OCI-LY7 (cell line): ENCODE data around the gene CCDC201.

Source experiments
- EZH2phosphoT487 ChIP-seq: fragments of 200-600 bp; sonication (generic); IDR thresholded peaks from 2 replicates; pipeline ENCODE4 v1.6.1; 2018; ENCODE audit warnings: low read depth, borderline replicate concordance, mild to moderate bottlenecking, mixed run types, antibody characterized with exemption, low read length, moderate library complexity, mixed read lengths
- TF ChIP-seq, protein P1 (sequence below): fragments of 200-600 bp; sonication (generic); conservative IDR thresholded peaks from 2 replicates; pipeline ENCODE4 v1.5.1; 2014; ENCODE audit warnings: mild to moderate bottlenecking, antibody characterized with exemption, low read length, moderate library complexity, mixed read lengths

DNA sequence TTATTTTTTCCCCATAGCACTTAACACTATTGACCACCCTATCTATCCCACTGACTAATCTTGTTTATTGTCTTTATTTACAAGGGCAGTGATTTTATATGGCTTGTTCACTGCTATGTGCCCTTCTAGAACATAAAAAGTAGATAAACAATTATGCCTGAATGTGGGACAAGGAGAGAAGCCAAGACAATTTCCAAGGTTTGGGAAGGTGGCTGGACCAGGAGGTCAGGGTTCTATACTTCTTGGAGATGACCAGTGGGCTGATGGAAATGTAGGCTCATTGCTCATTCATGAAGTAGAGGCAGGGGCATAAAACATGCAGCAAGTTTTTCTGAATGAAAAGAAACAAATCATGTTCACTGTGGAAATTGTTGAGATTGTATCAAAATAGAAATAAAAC, 36.7 kb upstream of the CCDC201 start:
- TF ChIP-seq, protein P1, sequence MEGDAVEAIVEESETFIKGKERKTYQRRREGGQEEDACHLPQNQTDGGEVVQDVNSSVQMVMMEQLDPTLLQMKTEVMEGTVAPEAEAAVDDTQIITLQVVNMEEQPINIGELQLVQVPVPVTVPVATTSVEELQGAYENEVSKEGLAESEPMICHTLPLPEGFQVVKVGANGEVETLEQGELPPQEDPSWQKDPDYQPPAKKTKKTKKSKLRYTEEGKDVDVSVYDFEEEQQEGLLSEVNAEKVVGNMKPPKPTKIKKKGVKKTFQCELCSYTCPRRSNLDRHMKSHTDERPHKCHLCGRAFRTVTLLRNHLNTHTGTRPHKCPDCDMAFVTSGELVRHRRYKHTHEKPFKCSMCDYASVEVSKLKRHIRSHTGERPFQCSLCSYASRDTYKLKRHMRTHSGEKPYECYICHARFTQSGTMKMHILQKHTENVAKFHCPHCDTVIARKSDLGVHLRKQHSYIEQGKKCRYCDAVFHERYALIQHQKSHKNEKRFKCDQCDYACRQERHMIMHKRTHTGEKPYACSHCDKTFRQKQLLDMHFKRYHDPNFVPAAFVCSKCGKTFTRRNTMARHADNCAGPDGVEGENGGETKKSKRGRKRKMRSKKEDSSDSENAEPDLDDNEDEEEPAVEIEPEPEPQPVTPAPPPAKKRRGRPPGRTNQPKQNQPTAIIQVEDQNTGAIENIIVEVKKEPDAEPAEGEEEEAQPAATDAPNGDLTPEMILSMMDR: no peak
- TF ChIP-seq EZH2phosphoT487: no peak
